HEK293T (cell line): Measurements from ENCODE around the gene KRT13.

Experiments used
- ARNT ChIP-seq: fragments of 450-650 bp; IDR thresholded peaks from 2 replicates; pipeline ENCODE4 v1.6.1; 2017; ENCODE audit warnings: mild to moderate bottlenecking
- CTBP1 ChIP-seq: fragments of 450-650 bp; IDR thresholded peaks from 2 replicates; pipeline ENCODE4 v1.6.1; 2016; ENCODE audit warnings: borderline replicate concordance
- FOXA1 ChIP-seq: fragments of 450-650 bp; IDR thresholded peaks from 2 replicates; pipeline ENCODE4 v1.6.1; 2016; ENCODE audit warnings: mild to moderate bottlenecking
- FOXK2 ChIP-seq: fragments of 450-650 bp; IDR thresholded peaks from 2 replicates; pipeline ENCODE4 v1.6.1; 2016; ENCODE audit warnings: mild to moderate bottlenecking
- FOXM1 ChIP-seq: fragments of 450-650 bp; IDR thresholded peaks from 2 replicates; pipeline ENCODE4 v1.6.1; 2017; ENCODE audit warnings: mild to moderate bottlenecking, borderline replicate concordance
- HDGF ChIP-seq: fragments of 450-650 bp; IDR thresholded peaks from 2 replicates; pipeline ENCODE4 v1.6.1; 2017; ENCODE audit warnings: antibody characterized with exemption, borderline replicate concordance
- L3MBTL2 ChIP-seq: fragments of 450-650 bp; conservative IDR thresholded peaks from 2 replicates; pipeline ENCODE4 v1.6.1; 2016; ENCODE audit warnings: mild to moderate bottlenecking
- SP1 ChIP-seq: fragments of 450-650 bp; IDR thresholded peaks from 2 replicates; pipeline ENCODE4 v1.6.1; 2017
- SUZ12 ChIP-seq: fragments of 450-650 bp; IDR thresholded peaks from 2 replicates; pipeline ENCODE4 v1.6.1; 2016; ENCODE audit warnings: mild to moderate bottlenecking
- TARDBP ChIP-seq: fragments of 450-650 bp; IDR thresholded peaks from 2 replicates; pipeline ENCODE4 v1.6.1; 2016
- TF ChIP-seq, protein P1 (sequence below): fragments of 450-650 bp; IDR thresholded peaks from 2 replicates; pipeline ENCODE4 v1.6.1; 2016

DNA sequence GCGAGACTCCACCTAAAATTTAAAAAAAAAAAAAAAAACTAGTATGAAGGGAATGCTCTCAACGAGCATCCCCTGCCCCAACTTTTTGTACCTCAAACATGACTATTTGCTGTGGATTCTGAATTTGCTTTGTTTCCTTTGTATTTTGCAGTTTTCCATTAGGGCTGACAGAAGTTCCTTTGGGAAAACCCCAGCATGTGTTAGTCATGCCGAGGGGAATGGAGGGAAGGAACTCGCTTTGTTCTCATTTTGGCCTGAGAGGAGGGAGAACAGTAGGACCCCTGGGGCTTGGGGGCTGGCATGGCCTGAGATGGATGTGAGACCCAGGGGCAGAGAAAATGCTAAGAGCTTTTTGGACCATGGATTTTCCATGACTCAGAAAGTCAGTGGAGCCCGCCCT is 46.0 kb upstream of the KRT13 start:
- TF ChIP-seq FOXA1 (no peak), FOXK2 (no peak), CTBP1 (no peak), SP1 (no peak), HDGF (no peak), SUZ12 (no peak), L3MBTL2 (no peak), FOXM1 (no peak), TARDBP (no peak), ARNT (no peak)
- TF ChIP-seq, protein P1, sequence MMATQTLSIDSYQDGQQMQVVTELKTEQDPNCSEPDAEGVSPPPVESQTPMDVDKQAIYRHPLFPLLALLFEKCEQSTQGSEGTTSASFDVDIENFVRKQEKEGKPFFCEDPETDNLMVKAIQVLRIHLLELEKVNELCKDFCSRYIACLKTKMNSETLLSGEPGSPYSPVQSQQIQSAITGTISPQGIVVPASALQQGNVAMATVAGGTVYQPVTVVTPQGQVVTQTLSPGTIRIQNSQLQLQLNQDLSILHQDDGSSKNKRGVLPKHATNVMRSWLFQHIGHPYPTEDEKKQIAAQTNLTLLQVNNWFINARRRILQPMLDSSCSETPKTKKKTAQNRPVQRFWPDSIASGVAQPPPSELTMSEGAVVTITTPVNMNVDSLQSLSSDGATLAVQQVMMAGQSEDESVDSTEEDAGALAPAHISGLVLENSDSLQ, result no peak
